ENCODE measurements around the gene PCDHA1.

PCDHA1 gene

GRCh38 chr5:140969880-140970279, 183.9 kb downstream of the PCDHA1 start:
- Histone ChIP-seq H3F3A (ENCODE audit: insufficient read depth) (no peaks in the 10 kb centered on the region), H3K4me3 (ENCODE audit: insufficient read depth, low read length, poor library complexity, severe bottlenecking) (no peak overlapping the region)

GRCh38 chr5:140973550-140973949, 187.6 kb downstream of the PCDHA1 start:
- Histone ChIP-seq H3K27me3 (ENCODE audit: low read length) (no peaks in the 10 kb centered on the region), H3K79me2 (ENCODE audit: insufficient read depth, low read length) (no peaks in the 10 kb centered on the region), H3K9me2 (replicated peaks; ENCODE audit: insufficient read depth, low read length) (no peaks in the 10 kb centered on the region), H3K4me3 (ENCODE audit: insufficient read depth, low read length, poor library complexity, severe bottlenecking) (no peak overlapping the region), H3K36me3 (ENCODE audit: low read length) (no peaks in the 10 kb centered on the region), H2AFZ (ENCODE audit: low read depth, low read length, severe bottlenecking) (no peak overlapping the region), H3K4me2 (ENCODE audit: low read depth, low read length, poor library complexity, severe bottlenecking) (no peak overlapping the region), H3K9ac (ENCODE audit: low read length) (no peak overlapping the region), H3K9me3 (ENCODE audit: insufficient read depth, low read length) (no peaks in the 10 kb centered on the region), H3F3A (ENCODE audit: insufficient read depth) (no peaks in the 10 kb centered on the region), H4K20me1 (ENCODE audit: low read depth, low read length) (no peaks in the 10 kb centered on the region), H3K27ac (ENCODE audit: low read depth, low read length) (no peak overlapping the region)
- TF ChIP-seq EZH2phosphoT487 (conservative IDR thresholded peaks at IDR 0.05; ENCODE audit: low read length) (no peak), CTCF (IDR thresholded peaks at IDR 0.05; ENCODE audit: insufficient read depth, low read length, poor library complexity, severe bottlenecking) (no peak)

More at GRCh38 chr5:140969880-140970279, 183.9 kb downstream of the PCDHA1 start:
- Histone ChIP-seq H2AFZ (ENCODE audit: low read depth, low read length, severe bottlenecking) (no peak overlapping the region), H3K4me2 (ENCODE audit: low read depth, low read length, poor library complexity, severe bottlenecking) (no peak overlapping the region), H3K27ac (ENCODE audit: low read depth, low read length) (no peak overlapping the region), H3K27me3 (ENCODE audit: low read length) (no peaks in the 10 kb centered on the region), H4K20me1 (ENCODE audit: low read depth, low read length) (no peaks in the 10 kb centered on the region), H3K36me3 (ENCODE audit: low read length) (no peaks in the 10 kb centered on the region), H3K9me2 (replicated peaks; ENCODE audit: insufficient read depth, low read length) (no peaks in the 10 kb centered on the region), H3K79me2 (ENCODE audit: insufficient read depth, low read length) (no peaks in the 10 kb centered on the region), H3K9me3 (ENCODE audit: insufficient read depth, low read length) (no peaks in the 10 kb centered on the region), H3K9ac (ENCODE audit: low read length) (no peak overlapping the region)
- no peak for TF ChIP-seq CTCF (IDR thresholded peaks at IDR 0.05; ENCODE audit: insufficient read depth, low read length, poor library complexity, severe bottlenecking)
- TF ChIP-seq EZH2phosphoT487 (conservative IDR thresholded peaks at IDR 0.05; ENCODE audit: low read length), result no peak

GRCh38 chr5:140977003-140977402, 191.1 kb downstream of the PCDHA1 start:
- Histone ChIP-seq H3K4me3 (ENCODE audit: insufficient read depth, low read length, poor library complexity, severe bottlenecking) (no peak overlapping the region), H3K79me2 (ENCODE audit: insufficient read depth, low read length) (no peaks in the 10 kb centered on the region), H3K9me3 (ENCODE audit: insufficient read depth, low read length) (no peaks in the 10 kb centered on the region), H4K20me1 (ENCODE audit: low read depth, low read length) (no peaks in the 10 kb centered on the region), H3F3A (ENCODE audit: insufficient read depth) (no peaks in the 10 kb centered on the region), H2AFZ (ENCODE audit: low read depth, low read length, severe bottlenecking) (no peak overlapping the region), H3K9ac (ENCODE audit: low read length) (no peak overlapping the region), H3K9me2 (replicated peaks; ENCODE audit: insufficient read depth, low read length) (no peaks in the 10 kb centered on the region), H3K27ac (ENCODE audit: low read depth, low read length) (no peak overlapping the region), H3K4me2 (ENCODE audit: low read depth, low read length, poor library complexity, severe bottlenecking) (no peak overlapping the region), H3K36me3 (ENCODE audit: low read length) (no peaks in the 10 kb centered on the region), H3K27me3 (ENCODE audit: low read length) (no peaks in the 10 kb centered on the region)
- TF ChIP-seq CTCF (IDR thresholded peaks at IDR 0.05; ENCODE audit: insufficient read depth, low read length, poor library complexity, severe bottlenecking) (no peak), EZH2phosphoT487 (conservative IDR thresholded peaks at IDR 0.05; ENCODE audit: low read length) (no peak)
